Measurements from ENCODE around the gene FAN1. TPM values are rescaled to one million over a fixed set of nuclear protein-coding genes. Genes with fewer than 3 reads are reported as not detected.
A peak's percentile ranks its signal among the peaks of the same experiment; 100 is the strongest.

The FAN1 gene
- total and polyA plus RNA-seq, 2 of the 13 experiments (the other 11 are each of a cell fraction or from before 2014, with no cell fraction given) = 10.8 to 20.1 TPM

DNA sequence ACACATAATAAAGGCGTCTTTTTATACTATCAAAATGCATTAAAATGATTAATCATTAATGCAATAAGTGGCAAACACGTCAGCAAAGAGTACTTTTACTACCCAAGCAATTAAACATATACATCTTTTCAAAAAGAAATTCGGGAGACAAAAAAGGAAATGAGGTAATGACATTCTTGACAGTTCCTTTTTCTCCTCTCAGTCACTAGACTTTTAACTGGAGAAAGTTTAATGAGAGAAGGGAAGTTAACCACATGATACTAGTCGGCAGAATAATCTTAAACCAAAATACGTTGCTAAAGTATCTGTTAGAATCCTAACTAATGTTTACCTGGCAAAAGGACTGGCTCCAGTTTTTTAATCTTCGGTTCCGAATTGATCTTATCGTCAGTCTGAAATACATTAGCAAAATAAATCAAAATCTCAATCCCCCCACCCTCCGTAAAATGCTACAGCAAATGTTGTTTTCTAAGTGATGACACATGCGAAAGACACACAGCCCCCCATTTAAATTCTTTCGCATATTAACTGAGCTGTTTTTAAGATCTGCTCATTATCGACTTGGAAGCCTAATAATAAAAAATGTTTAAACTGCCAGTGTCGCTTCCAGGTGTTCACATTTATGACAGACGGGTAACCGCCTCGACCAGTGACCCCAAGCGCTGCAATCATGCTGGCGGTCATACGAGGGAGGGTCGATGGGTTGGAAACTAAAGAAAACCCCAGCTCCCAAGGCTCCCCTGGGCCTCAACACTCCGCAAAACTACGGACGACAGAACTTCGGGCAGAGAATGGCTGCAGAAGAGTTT lies 86.9 kb downstream of the FAN1 start:
- peaks cover 5 to 11% of the 10 kb centered on the region in 2 experiments; a peak in 4 of 5 replicates for H3K36me3 ChIP-seq (replicated peaks in 1 of 2; ENCODE audit: control insufficient read depth in 1 of 2, insufficient read depth in 2 of 2, low read length in 2 of 2)
- 1% methylated on average over 20 of the region's 24 CpGs for WGBS (ENCODE audit: low lambda C conversion rate)
- H3K79me2 ChIP-seq (ENCODE audit: insufficient read depth, low read length) = peaks cover 28% of the 10 kb centered on the region
- H3K9me3 ChIP-seq (ENCODE audit: low read length) = no peaks in the 10 kb centered on the region
- H3K4me3 ChIP-seq (replicated peaks in 1 of 3; ENCODE audit: insufficient read depth in 1 of 3, low read depth in 2 of 3, low read length in 3 of 3) = peak overlapping the region; percentile 93 to 98 (median 97)
- H2AFZ ChIP-seq (ENCODE audit: low read length) = no peak overlapping the region
- peaks cover 46% of the 10 kb centered on the region for H3K4me1 ChIP-seq (ENCODE audit: insufficient read depth, low read length)
- DNase-seq (ENCODE audit: low spot score) (no peak), FAIRE-seq (peak; percentile 44), ATAC-seq (peak; percentile 25)
- peak overlapping the region; percentile 96 for H3K9ac ChIP-seq (ENCODE audit: insufficient read depth, low read depth, low read length)
- H3K27ac ChIP-seq (ENCODE audit: extremely low read length, insufficient read depth, low read length) = peak overlapping the region; percentile 89
- in situ Hi-C loops (cut with HindIII; ENCODE audit: extremely low pct_ligation_motif_present, low pct_unique_long_range_greater_than_20kb) = loop anchor here (25.0 kb wide), 1 partner anchor 147 kb away; no protein-coding TSS in a partner anchor
- no TSS peak for BruUV-seq (replicated peaks)
- intact Hi-C loops (cut with micrococcal nuclease; ENCODE audit: unreplicated experiment) = loop anchor here (5.0 to 10.0 kb wide), 3 partner anchors 86 to 134 kb away; partner anchors contain the start of gene FAN1
- H3K4me2 ChIP-seq (ENCODE audit: low read depth, low read length) = peak overlapping the region; percentile 90
- ChIA-PET POLR2A (interaction anchor here (1.2 to 2.8 kb wide), 9 partner anchors 8 to 167 kb away, joined by 3 to 21 read pairs (median 8); partner anchors contain the start of gene FAN1), CTCF (ENCODE audit: low intra/inter-chr PET ratio, low total read pairs) (no interaction called here)
- H3K27me3 ChIP-seq (ENCODE audit: control insufficient read depth in 1 of 2, insufficient read depth in 2 of 2, low read length in 2 of 2) = no peaks in the 10 kb centered on the region; a peak in 1 of 5 replicates
- no peaks in the 10 kb centered on the region for H4K20me1 ChIP-seq (ENCODE audit: insufficient read depth, low read length)
- TF ChIP-seq NAIF1 (CRISPR knock-in tag; IDR thresholded peaks at IDR 0.05; ENCODE audit: borderline replicate concordance) (0 out of 2 replicates have a peak, but pooled peaks have one; percentile 48), PAX8 (CRISPR knock-in tag; IDR thresholded peaks at IDR 0.05; ENCODE audit: borderline replicate concordance) (no peak), SMC3 (IDR thresholded peaks at IDR 0.05; ENCODE audit: low read length) (no peak), SAFB2 (CRISPR knock-in tag; IDR thresholded peaks at IDR 0.05; ENCODE audit: borderline replicate concordance, low read depth) (no peak), ZNF124 (CRISPR knock-in tag; IDR thresholded peaks at IDR 0.05) (no peak), CBFB (CRISPR knock-in tag; IDR thresholded peaks at IDR 0.05) (no peak), HNF1B (CRISPR knock-in tag; IDR thresholded peaks at IDR 0.05) (0 out of 2 replicates have a peak, but pooled peaks have one; percentile 13), PHF5A (CRISPR knock-in tag; IDR thresholded peaks at IDR 0.05; ENCODE audit: low read depth, unreplicated experiment) (no peak), RORA (CRISPR knock-in tag; IDR thresholded peaks at IDR 0.05) (0 out of 2 replicates have a peak, but pooled peaks have one; percentile 5), ZNF564 (CRISPR knock-in tag; IDR thresholded peaks at IDR 0.05) (no peak), NKX3-1 (CRISPR knock-in tag; IDR thresholded peaks at IDR 0.05) (no peak), ZBTB39 (CRISPR knock-in tag; IDR thresholded peaks at IDR 0.05) (no peak), SCMH1 (CRISPR knock-in tag; IDR thresholded peaks at IDR 0.05; ENCODE audit: borderline replicate concordance) (no peak), ZBTB20 (CRISPR knock-in tag; IDR thresholded peaks at IDR 0.05; ENCODE audit: borderline replicate concordance, low read depth) (0 out of 2 replicates have a peak, but pooled peaks have one; percentile 2), ZNF230 (CRISPR knock-in tag; IDR thresholded peaks at IDR 0.05) (no peak), ELF4 (CRISPR knock-in tag; IDR thresholded peaks at IDR 0.05; ENCODE audit: borderline replicate concordance) (0 out of 2 replicates have a peak, but pooled peaks have one; percentile 38), ZNF451 (CRISPR knock-in tag; IDR thresholded peaks at IDR 0.05) (no peak), JUNB (CRISPR knock-in tag; IDR thresholded peaks at IDR 0.05; ENCODE audit: borderline replicate concordance) (no peak)
- TF ChIP-seq, protein P1, sequence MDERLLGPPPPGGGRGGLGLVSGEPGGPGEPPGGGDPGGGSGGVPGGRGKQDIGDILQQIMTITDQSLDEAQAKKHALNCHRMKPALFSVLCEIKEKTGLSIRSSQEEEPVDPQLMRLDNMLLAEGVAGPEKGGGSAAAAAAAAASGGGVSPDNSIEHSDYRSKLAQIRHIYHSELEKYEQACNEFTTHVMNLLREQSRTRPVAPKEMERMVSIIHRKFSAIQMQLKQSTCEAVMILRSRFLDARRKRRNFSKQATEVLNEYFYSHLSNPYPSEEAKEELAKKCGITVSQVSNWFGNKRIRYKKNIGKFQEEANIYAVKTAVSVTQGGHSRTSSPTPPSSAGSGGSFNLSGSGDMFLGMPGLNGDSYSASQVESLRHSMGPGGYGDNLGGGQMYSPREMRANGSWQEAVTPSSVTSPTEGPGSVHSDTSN (CRISPR knock-in tag; IDR thresholded peaks at IDR 0.05) = no peak
